Epithelial cell of prostate (primary cell): Measurements from ENCODE around the gene MOSMO.
"Not testable (repeated sequence)": the region's sequence is repeated elsewhere in the genome, so short reads cannot be mapped to it uniquely, and the experiment has no call there.

ENCODE experiments used
- DNase-seq: peaks from one replicate; pipeline ENCODE4 v3.0.0-alpha.2; 2011; ENCODE audit warnings: low read depth, low spot score
- H3K27ac ChIP-seq: fragments of 450-650 bp; 2 replicates; pipeline ENCODE4 v1.5.1; 2017; ENCODE audit warnings: mild to moderate bottlenecking

MOSMO gene

DNA sequence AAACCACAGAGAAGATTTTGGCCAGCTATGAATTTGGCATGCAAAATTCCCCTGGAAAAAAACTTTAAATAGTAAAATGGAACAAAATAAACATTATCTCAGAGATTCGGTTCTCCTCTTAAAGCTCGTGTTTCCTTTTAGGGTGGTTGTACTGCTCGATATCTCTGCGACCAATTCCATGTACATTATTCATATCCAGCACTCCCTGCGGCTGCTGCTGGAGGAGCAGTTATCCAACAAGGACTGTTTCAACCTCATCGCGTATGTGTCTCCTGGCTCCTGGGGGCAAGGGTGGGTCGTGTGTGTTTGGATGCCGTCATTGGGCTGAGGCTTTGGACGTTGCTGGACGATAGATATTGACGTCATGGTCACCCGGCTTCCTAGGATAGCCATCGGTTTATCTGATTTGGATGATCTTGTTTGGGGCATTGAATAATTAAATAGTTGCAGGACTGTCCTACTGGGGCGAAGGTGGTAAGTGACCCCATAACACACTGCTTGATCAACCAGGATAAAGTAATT is 118.2 kb downstream of the MOSMO start:
- no peak overlapping the region for H3K27ac ChIP-seq
- no peak for DNase-seq

DNA sequence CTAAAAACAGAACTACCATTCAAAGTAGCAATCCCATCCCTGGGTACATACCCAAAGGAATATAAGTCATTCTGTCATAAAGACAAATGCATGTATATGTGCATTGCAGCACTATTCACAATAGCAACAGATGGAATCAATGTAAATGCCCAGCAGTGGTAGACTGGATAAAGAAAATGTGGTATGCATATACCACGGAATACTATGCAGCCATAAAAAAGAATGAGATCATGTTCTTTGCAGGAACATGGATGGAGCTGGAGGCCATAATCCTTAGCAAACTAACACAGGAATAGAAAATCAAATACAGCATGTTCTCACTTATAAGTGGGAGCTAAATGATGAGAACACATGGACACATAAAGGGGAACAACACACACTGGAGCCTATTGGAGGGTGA is 120.6 kb downstream of the MOSMO start:
- not testable (repeated sequence) for H3K27ac ChIP-seq

DNA sequence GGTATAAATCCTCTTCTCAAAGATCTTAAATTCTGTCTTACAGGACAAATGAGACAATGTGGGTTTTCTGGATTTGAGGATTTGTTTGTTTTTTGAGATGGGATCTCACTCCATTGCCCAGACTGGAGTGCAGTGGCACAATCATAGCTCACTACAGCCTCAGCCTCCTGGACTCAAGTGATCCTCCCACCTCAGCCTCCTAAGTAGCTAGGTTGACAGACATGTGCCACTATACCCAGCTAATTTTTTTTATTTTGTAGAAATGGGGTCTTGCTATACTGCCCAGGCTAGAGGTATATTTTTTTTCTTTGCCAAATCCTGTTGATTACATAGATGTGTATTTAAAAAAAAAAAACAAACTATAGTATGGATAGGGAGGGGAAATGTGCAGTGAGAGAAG is 122.6 kb downstream of the MOSMO start:
- no peak for DNase-seq
- no peak overlapping the region for H3K27ac ChIP-seq

More for the DNA sequence above, 120.6 kb downstream of the MOSMO start:
- not testable (repeated sequence) for DNase-seq

GRCh38 chr16:22132801-22133200 is 124.9 kb downstream of the MOSMO start:
- no peak for DNase-seq

More at GRCh38 chr16:22132801-22133200, 124.9 kb downstream of the MOSMO start:
- H3K27ac ChIP-seq: no peak overlapping the region
